GM20000 (cell line): ENCODE measurements around the gene GPS1.

Experiments
- DNase-seq: peaks from one replicate; pipeline ENCODE4 v3.0.0; 2012; ENCODE audit warnings: low spot score
- TF ChIP-seq, protein P1 (sequence below): IDR thresholded peaks from 2 replicates; pipeline ENCODE4 v1.5.1; 2012; ENCODE audit warnings: mild to moderate bottlenecking, control low read depth; ENCODE audit errors: extremely low read depth, missing control alignments

The GPS1 gene

GRCh38 chr17:82055023-82055964, 3.6 kb downstream of the GPS1 start:
- no peak for DNase-seq
- TF ChIP-seq, protein P1, sequence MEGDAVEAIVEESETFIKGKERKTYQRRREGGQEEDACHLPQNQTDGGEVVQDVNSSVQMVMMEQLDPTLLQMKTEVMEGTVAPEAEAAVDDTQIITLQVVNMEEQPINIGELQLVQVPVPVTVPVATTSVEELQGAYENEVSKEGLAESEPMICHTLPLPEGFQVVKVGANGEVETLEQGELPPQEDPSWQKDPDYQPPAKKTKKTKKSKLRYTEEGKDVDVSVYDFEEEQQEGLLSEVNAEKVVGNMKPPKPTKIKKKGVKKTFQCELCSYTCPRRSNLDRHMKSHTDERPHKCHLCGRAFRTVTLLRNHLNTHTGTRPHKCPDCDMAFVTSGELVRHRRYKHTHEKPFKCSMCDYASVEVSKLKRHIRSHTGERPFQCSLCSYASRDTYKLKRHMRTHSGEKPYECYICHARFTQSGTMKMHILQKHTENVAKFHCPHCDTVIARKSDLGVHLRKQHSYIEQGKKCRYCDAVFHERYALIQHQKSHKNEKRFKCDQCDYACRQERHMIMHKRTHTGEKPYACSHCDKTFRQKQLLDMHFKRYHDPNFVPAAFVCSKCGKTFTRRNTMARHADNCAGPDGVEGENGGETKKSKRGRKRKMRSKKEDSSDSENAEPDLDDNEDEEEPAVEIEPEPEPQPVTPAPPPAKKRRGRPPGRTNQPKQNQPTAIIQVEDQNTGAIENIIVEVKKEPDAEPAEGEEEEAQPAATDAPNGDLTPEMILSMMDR, result no peak

- TF ChIP-seq, protein P1, result no peak
- no peak for DNase-seq
Observed at GRCh38 chr17:82055965-82056728, 4.4 kb downstream of the GPS1 start.

DNA sequence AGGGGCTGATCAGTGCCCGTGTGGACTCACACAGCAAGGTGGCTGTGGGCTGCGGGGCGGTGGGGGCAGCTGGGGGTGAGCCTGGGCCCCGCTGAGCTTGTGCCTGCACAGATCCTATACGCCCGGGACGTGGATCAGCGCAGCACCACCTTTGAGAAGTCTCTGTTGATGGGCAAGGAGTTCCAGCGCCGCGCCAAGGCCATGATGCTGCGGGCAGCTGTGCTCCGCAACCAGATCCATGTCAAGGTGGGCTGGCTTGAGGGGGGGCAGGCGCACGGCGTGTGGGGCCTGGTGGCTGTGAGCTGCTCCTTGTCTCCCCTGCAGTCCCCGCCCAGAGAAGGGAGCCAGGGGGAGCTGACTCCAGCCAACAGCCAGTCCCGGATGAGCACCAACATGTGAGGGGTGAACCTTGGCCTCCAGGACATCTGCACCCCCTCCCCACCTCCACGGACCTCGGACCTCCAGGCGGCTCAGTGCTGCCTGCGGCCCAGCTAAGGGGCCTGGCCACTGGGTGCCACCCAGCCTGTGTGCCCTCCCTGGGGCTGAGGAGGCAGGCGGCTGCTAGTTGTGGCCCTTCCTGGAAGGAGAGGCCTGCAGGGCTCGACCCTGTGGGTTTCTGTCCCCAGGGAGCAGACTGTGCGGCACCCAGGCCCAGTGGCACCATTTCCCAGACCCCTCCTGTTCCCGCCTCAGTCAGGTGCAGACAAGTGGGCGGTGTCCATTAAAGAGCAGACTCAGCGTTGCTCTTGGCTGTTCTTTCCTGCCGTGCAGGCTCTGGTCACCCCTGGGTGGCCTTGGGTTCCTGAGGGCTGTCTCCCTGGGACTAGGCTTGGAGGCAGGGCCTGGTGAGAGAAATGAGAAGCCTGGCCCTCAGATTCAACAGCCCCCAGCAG, 5.3 kb downstream of the GPS1 start:
- DNase-seq, result no peak
- TF ChIP-seq, protein P1, result no peak

DNA sequence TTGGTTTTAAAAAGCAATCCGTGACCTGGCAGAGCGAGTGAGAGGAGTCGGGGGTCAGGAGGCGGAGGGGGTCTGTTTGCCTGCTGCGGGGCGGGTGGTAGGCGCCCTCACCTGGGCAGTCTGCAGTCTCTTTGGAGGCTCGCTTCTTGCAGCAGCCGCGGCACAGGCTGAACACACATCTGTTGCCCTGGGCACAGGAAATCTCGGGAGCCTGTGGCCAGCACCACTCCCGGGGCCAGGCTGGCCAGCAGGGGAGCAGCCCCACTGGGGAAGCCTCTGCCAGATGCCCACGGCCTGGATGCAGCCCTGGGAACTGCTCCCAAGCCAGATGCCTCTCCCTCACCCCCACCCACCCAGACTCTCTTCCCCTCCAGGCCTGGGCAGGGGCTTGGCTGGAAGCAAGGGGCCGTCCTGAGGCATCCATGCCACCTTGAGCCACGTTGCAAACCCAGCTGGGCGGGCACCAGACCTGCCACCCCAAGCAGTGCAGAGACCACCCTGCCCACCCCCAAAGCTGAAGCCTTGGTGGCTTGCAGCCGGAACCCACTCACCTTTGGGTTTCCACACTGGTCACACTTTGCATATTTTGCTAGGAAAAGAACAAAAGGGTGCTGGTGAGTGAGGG, 6.6 kb downstream of the GPS1 start:
- DNase-seq, result no peak
- TF ChIP-seq, protein P1, result no peak

DNA sequence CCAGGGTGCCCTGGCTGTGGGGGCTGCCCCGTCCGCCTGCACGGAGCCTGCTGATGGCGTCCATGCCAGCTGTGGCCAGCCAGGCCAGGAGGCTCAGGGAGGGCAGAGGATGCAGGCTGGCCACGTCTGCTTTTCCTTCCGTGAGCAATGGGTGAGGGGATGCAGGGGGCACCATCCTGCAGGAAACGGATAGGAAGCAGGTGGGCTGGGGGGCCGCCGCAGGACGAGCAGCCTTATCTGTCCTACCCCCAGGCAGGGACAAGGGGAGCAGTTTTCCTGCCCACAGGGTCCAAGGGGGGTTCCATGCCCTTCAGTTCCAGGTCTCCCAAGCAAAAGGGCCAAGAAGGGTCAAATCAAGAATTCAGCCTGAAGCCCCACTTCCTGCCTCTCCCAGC, 7.2 kb downstream of the GPS1 start:
- DNase-seq, result no peak
- TF ChIP-seq, protein P1, result no peak

- DNase-seq, result no peak
- TF ChIP-seq, protein P1, result no peak
Observed at GRCh38 chr17:82059272-82060000, 7.7 kb downstream of the GPS1 start.
